ENCODE measurements around the gene SLC23A3.

GRCh38 chr2:219160186-219161017, 9.4 kb downstream of the SLC23A3 start, which contains the start of gene NHEJ1:
- TF ChIP-seq EZH2 (IDR thresholded peaks at IDR 0.05; ENCODE audit: borderline replicate concordance, control insufficient read depth, low read depth, low read length) (no peak), TAF1 (IDR thresholded peaks at IDR 0.05; ENCODE audit: borderline replicate concordance, low read depth, low read length) (0 out of 2 replicates have a peak, but pooled peaks have one; percentile 18), RFX5 (IDR thresholded peaks at IDR 0.05; ENCODE audit: low read depth, low read length) (no peak), RCOR1 (conservative IDR thresholded peaks at IDR 0.05; ENCODE audit: low read depth, low read length) (no peak)
- TF ChIP-seq, protein P1, sequence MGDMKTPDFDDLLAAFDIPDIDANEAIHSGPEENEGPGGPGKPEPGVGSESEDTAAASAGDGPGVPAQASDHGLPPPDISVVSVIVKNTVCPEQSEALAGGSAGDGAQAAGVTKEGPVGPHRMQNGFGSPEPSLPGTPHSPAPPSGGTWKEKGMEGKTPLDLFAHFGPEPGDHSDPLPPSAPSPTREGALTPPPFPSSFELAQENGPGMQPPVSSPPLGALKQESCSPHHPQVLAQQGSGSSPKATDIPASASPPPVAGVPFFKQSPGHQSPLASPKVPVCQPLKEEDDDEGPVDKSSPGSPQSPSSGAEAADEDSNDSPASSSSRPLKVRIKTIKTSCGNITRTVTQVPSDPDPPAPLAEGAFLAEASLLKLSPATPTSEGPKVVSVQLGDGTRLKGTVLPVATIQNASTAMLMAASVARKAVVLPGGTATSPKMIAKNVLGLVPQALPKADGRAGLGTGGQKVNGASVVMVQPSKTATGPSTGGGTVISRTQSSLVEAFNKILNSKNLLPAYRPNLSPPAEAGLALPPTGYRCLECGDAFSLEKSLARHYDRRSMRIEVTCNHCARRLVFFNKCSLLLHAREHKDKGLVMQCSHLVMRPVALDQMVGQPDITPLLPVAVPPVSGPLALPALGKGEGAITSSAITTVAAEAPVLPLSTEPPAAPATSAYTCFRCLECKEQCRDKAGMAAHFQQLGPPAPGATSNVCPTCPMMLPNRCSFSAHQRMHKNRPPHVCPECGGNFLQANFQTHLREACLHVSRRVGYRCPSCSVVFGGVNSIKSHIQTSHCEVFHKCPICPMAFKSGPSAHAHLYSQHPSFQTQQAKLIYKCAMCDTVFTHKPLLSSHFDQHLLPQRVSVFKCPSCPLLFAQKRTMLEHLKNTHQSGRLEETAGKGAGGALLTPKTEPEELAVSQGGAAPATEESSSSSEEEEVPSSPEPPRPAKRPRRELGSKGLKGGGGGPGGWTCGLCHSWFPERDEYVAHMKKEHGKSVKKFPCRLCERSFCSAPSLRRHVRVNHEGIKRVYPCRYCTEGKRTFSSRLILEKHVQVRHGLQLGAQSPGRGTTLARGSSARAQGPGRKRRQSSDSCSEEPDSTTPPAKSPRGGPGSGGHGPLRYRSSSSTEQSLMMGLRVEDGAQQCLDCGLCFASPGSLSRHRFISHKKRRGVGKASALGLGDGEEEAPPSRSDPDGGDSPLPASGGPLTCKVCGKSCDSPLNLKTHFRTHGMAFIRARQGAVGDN (IDR thresholded peaks at IDR 0.05), result peak; percentile 83
